WTC11 (cell line): ENCODE results near the gene SPEM2. TPM values are rescaled to one million over a fixed set of nuclear protein-coding genes. Genes with fewer than 3 reads are reported as not detected.

ENCODE experiments used
- ATAC-seq: fragments of 200-7000 bp; cut with Tn5 transposase; 2 replicates; pipeline ENCODE4 v1.10.0; 2021; ENCODE audit warnings: mild to moderate bottlenecking, moderate library complexity
- Bru-seq: library from RNA; stranded (reverse); fragments of 400-500 nt; gene quantifications from one replicate; lab custom pipeline; 2021; lab: Mats Ljungman, UMichigan
- CTCF ChIA-PET: fragments of 300-600 bp; sonication (Branson Sonifier 250); formaldehyde crosslinking; loops from one replicate; lab custom pipeline; 2021; ENCODE audit warnings: antibody characterized with exemption; lab: Charles Lee
- POLR2A ChIA-PET: fragments of 350-600 bp; sonication (Branson Sonifier 250); formaldehyde crosslinking; loops from one replicate; lab custom pipeline; 2021; ENCODE audit warnings: antibody characterized with exemption; lab: Charles Lee
- DNase-seq: peaks from one replicate; pipeline ENCODE4 v3.0.0; 2021; ENCODE audit warnings: low spot score
- H3K27ac Mint-ChIP-seq: 2 replicates; pipeline ENCODE4 v1.8.0; 2021; ENCODE audit warnings: mixed read lengths
- H3K27me3 Mint-ChIP-seq: 2 replicates; pipeline ENCODE4 v1.8.0; 2021; ENCODE audit warnings: low read depth, mild to moderate bottlenecking, moderate library complexity, mixed read lengths
- H3K36me3 Mint-ChIP-seq: 2 replicates; pipeline ENCODE4 v1.8.0; 2021; ENCODE audit warnings: mixed read lengths
- H3K4me1 Mint-ChIP-seq: 2 replicates; pipeline ENCODE4 v1.8.0; 2022; ENCODE audit warnings: mixed read lengths
- H3K4me3 Mint-ChIP-seq: 2 replicates; pipeline ENCODE4 v1.8.0; 2021; ENCODE audit warnings: mild to moderate bottlenecking, moderate library complexity, mixed read lengths
- H3K9me3 Mint-ChIP-seq: 2 replicates; pipeline ENCODE4 v1.8.0; 2021; ENCODE audit warnings: mixed read lengths
- AFF4 ChIP-seq: sonication (generic); formaldehyde crosslinking; IDR thresholded peaks from 2 replicates; pipeline ENCODE4 v1.8.1; 2023; ENCODE audit warnings: mild to moderate bottlenecking, missing genetic modification reagents, borderline replicate concordance
- CREB1 ChIP-seq: sonication (generic); formaldehyde crosslinking; IDR thresholded peaks from 2 replicates; pipeline ENCODE4 v1.8.0; 2023; ENCODE audit warnings: mild to moderate bottlenecking, missing genetic modification reagents
- ELF4 ChIP-seq: sonication (generic); formaldehyde crosslinking; IDR thresholded peaks from 2 replicates; pipeline ENCODE4 v1.8.1; 2022; ENCODE audit warnings: low read depth, mild to moderate bottlenecking, moderate library complexity, missing genetic modification reagents
- FOXP4 ChIP-seq: sonication (generic); formaldehyde crosslinking; IDR thresholded peaks from 2 replicates; pipeline ENCODE4 v1.8.0; 2022; ENCODE audit warnings: mild to moderate bottlenecking, missing genetic modification reagents
- GABPB1 ChIP-seq: sonication (generic); formaldehyde crosslinking; IDR thresholded peaks from 2 replicates; pipeline ENCODE4 v1.8.1; 2023; ENCODE audit warnings: mild to moderate bottlenecking, missing genetic modification reagents
- IRF1 ChIP-seq: sonication (generic); formaldehyde crosslinking; IDR thresholded peaks from 2 replicates; pipeline ENCODE4 v1.8.0; 2023; ENCODE audit warnings: missing genetic modification reagents
- MYBL2 ChIP-seq: sonication (generic); formaldehyde crosslinking; IDR thresholded peaks from 2 replicates; pipeline ENCODE4 v1.8.1; 2023; ENCODE audit warnings: mild to moderate bottlenecking, moderate library complexity, missing genetic modification reagents
- NFYB ChIP-seq: sonication (generic); formaldehyde crosslinking; conservative IDR thresholded peaks from 2 replicates; pipeline ENCODE4 v1.8.0; 2022; ENCODE audit warnings: low read depth, missing genetic modification reagents
- SMAD3 ChIP-seq: sonication (generic); formaldehyde crosslinking; IDR thresholded peaks from 2 replicates; pipeline ENCODE4 v1.8.0; 2022; ENCODE audit warnings: missing genetic modification reagents, mild to moderate bottlenecking, borderline replicate concordance
- TEAD1 ChIP-seq: sonication (generic); formaldehyde crosslinking; IDR thresholded peaks from 2 replicates; pipeline ENCODE4 v1.8.0; 2022; ENCODE audit warnings: mild to moderate bottlenecking, missing genetic modification reagents
- ZBTB21 ChIP-seq: sonication (generic); formaldehyde crosslinking; IDR thresholded peaks from 2 replicates; pipeline ENCODE4 v1.8.1; 2023; ENCODE audit warnings: mild to moderate bottlenecking, missing genetic modification reagents, borderline replicate concordance
- long read RNA-seq, 3 experiments: library from RNA in 1 of 3; library from capped mRNA in 1 of 3; library from polyadenylated mRNA in 1 of 3; unstranded in 2 of 3; stranded (forward) in 1 of 3; transcript quantifications; one replicate each; pipeline ENCODE4 v2.0.0, GENCODE V29; 2021
- total RNA-seq: library from RNA; stranded (reverse); gene quantifications from 3 replicates; pipeline ENCODE4 v1.2.3, GENCODE V29; 2021
- TF ChIP-seq, protein P1 (sequence below): sonication (generic); formaldehyde crosslinking; IDR thresholded peaks from 2 replicates; pipeline ENCODE4 v1.8.0; 2023; ENCODE audit warnings: mild to moderate bottlenecking, missing genetic modification reagents

SPEM2 gene
- total RNA-seq (0.13 TPM in 1 of 3 replicates, not detected in the others), Bru-seq, nascent RNA (percentile 10 among the genes with signal in this experiment)
- long read RNA-seq, experiment 1, partial matches to known transcripts, result 0 of 1 reads
- long read RNA-seq, experiment 1, other reads (novel, unspliced or antisense), result 0 of 1 reads
- long read RNA-seq, experiment 2, result 0 reads
- long read RNA-seq, experiment 3, result 0 reads

DNA sequence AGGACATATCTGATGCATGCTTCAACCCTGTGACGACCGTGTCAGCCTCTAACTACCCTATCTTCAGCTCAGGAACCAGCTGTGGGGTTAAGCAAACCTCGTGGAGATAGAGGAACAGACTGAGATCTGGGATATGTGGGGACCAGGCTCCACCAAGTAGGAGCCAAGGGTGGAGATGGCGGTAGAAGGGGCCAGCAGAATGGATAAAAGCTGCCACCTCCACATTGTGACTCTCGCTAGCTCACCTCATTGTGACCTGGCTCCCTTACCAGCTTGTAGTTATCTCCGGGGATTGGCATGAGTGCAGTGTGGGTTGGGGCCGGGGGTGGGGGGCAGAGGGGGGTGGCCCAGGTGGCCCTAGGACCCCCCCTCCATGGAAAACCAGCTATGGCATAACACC is at the start of gene SPEM2:
Gene SPEM2 (plus strand): TSS at position 301 of the 400 bp plus-strand sequence. CDS start 73 bp downstream, at position 374.
- Mint-ChIP-seq H3K27me3 (no peaks in the 10 kb centered on the region; the same call in 1 of the 2 replicates), H3K36me3 (no peaks in the 10 kb centered on the region)
- ATAC-seq, result no peak
- POLR2A ChIA-PET, result no interaction called here
- TF ChIP-seq MYBL2 (no peak), CREB1 (no peak)
- TF ChIP-seq, all 79 proteins: peak for 0
- H3K4me3 Mint-ChIP-seq, result no peak within 1 kb of the TSS
- CTCF ChIA-PET, result interaction anchor here (1.0 to 3.3 kb wide), 5 partner anchors 12 to 135 kb away, joined by 3 to 8 read pairs (median 6); partner anchors contain the start of gene PLSCR3
- H3K4me1 Mint-ChIP-seq, result 0 out of 2 replicates have a peak, but pooled peaks cover 3% of the 10 kb centered on the region
- no peak within 1 kb of the TSS for H3K27ac Mint-ChIP-seq
- no peak for DNase-seq
- no peaks in the 10 kb centered on the region for H3K9me3 Mint-ChIP-seq

- H3K9me3 Mint-ChIP-seq, result peaks cover 8% of the 10 kb centered on the region
- no peak for ATAC-seq
- H3K27me3 Mint-ChIP-seq, result peaks cover 49% of the 10 kb centered on the region
- H3K27ac Mint-ChIP-seq, result no peak overlapping the region
- no peak overlapping the region for H3K4me3 Mint-ChIP-seq
- H3K36me3 Mint-ChIP-seq, result no peaks in the 10 kb centered on the region; the same call in 1 of the 2 replicates
- ChIA-PET CTCF (no interaction called here), POLR2A (no interaction called here)
- H3K4me1 Mint-ChIP-seq, result peaks cover 22% of the 10 kb centered on the region
- DNase-seq, result no peak
- TF ChIP-seq FOXP4, result no peak
- TF ChIP-seq AFF4 (CRISPR knock-in tag), result no peak
- no peak for TF ChIP-seq GABPB1 (CRISPR knock-in tag)
- TF ChIP-seq ZBTB21 (CRISPR knock-in tag), result no peak
Observed at GRCh38 chr17:7379134-7379533, 46.3 kb upstream of the SPEM2 start.

DNA sequence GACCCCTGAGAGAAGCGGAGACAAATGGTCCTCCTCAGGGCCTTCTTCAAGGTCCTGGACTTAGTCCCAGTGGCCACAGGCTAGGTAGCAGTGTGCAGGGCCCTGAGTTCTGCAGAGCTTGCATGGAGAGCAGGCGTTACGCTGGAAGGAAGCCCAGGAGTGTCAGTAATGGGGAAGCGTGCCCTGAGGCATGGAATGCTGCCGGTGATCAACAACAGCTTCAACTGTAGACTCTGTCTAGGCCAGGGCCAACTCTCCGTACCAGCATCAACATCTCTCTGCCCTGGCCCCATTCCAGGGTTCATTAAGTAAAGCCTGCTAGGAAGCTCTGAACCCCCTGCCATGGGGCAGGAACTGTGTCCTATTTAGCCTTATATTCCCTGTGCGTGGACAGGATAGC is 45.1 kb upstream of the SPEM2 start:
- TF ChIP-seq AFF4 (CRISPR knock-in tag), result no peak
- TF ChIP-seq IRF1 (CRISPR knock-in tag), result no peak
- TF ChIP-seq, protein P1, sequence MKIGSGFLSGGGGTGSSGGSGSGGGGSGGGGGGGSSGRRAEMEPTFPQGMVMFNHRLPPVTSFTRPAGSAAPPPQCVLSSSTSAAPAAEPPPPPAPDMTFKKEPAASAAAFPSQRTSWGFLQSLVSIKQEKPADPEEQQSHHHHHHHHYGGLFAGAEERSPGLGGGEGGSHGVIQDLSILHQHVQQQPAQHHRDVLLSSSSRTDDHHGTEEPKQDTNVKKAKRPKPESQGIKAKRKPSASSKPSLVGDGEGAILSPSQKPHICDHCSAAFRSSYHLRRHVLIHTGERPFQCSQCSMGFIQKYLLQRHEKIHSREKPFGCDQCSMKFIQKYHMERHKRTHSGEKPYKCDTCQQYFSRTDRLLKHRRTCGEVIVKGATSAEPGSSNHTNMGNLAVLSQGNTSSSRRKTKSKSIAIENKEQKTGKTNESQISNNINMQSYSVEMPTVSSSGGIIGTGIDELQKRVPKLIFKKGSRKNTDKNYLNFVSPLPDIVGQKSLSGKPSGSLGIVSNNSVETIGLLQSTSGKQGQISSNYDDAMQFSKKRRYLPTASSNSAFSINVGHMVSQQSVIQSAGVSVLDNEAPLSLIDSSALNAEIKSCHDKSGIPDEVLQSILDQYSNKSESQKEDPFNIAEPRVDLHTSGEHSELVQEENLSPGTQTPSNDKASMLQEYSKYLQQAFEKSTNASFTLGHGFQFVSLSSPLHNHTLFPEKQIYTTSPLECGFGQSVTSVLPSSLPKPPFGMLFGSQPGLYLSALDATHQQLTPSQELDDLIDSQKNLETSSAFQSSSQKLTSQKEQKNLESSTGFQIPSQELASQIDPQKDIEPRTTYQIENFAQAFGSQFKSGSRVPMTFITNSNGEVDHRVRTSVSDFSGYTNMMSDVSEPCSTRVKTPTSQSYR (CRISPR knock-in tag), result no peak
- no peak for TF ChIP-seq TEAD1 (CRISPR knock-in tag)
- no peak for TF ChIP-seq SMAD3
- no peak for TF ChIP-seq NFYB (CRISPR knock-in tag)
- TF ChIP-seq ELF4 (CRISPR knock-in tag), result no peak
- ChIA-PET POLR2A (interaction anchor here (0.6 to 1.0 kb wide), 2 partner anchors 12 to 50 kb away, joined by 3 to 4 read pairs; no protein-coding TSS in a partner anchor), CTCF (interaction anchor here (0.7 to 2.6 kb wide), 14 partner anchors 9 to 334 kb away, joined by 3 to 20 read pairs (median 3); partner anchors contain the start of genes PLSCR3, SLC2A4, SPEM1 and TMEM102)
- Mint-ChIP-seq H3K27ac (no peak overlapping the region), H3K4me1 (peaks cover 26% of the 10 kb centered on the region), H3K9me3 (peaks cover 8% of the 10 kb centered on the region), H3K36me3 (no peaks in the 10 kb centered on the region; the same call in none of the 2 replicates), H3K27me3 (peaks cover 49% of the 10 kb centered on the region), H3K4me3 (peak overlapping the region; percentile 76)
- ATAC-seq (0 out of 2 replicates have a peak, but pooled peaks have one; percentile 1), DNase-seq (peak; percentile 28)
